PC-3 (cell line): ENCODE measurements around the gene HNRNPA2B1. TPM values are rescaled to one million over a fixed set of nuclear protein-coding genes. Genes with fewer than 3 reads are reported as not detected.
A peak's percentile ranks its signal among the peaks of the same experiment; 100 is the strongest.
"Not testable (repeated sequence)": the region's sequence is repeated elsewhere in the genome, so short reads cannot be mapped to it uniquely, and the experiment has no call there.

ENCODE experiments used
- ATAC-seq: fragments of 200-7000 bp; cut with Tn5 transposase; 2 replicates; pipeline ENCODE4 v1.9.1; 2020; ENCODE audit warnings: mild to moderate bottlenecking, moderate library complexity
- BruUV-seq: library from RNA; stranded (reverse); fragments of 400-500 nt; replicated peaks from 2 replicates; lab custom pipeline; 2021; lab: Mats Ljungman, UMichigan
- CTCF ChIA-PET: fragments of 300-600 bp; sonication (Branson Sonifier 250); formaldehyde crosslinking; loops from one replicate; lab custom pipeline; 2022; ENCODE audit warnings: antibody characterized with exemption; lab: Charles Lee
- POLR2A ChIA-PET: fragments of 300-600 bp; sonication (Branson Sonifier 250); formaldehyde crosslinking; loops from one replicate; lab custom pipeline; 2022; ENCODE audit warnings: antibody characterized with exemption; ENCODE audit not compliant: unreplicated experiment; lab: Charles Lee
- DNase-seq: peaks from one replicate; pipeline ENCODE4 v3.0.0-alpha.2; 2015
- H2AFZ ChIP-seq: fragments of 300-600 bp; sonication (generic); 2 replicates; pipeline ENCODE4 v1.6.0; 2016; ENCODE audit warnings: antibody characterized with exemption, low read length
- H3F3A ChIP-seq: fragments of 300-600 bp; sonication (generic); one replicate; pipeline ENCODE4 v1.6.0; 2017; ENCODE audit warnings: antibody characterized with exemption, low read length, control low read depth, mild to moderate bottlenecking; ENCODE audit not compliant: unreplicated experiment
- H3K27ac ChIP-seq: fragments of 300-600 bp; sonication (generic); 2 replicates; pipeline ENCODE4 v1.5.1; 2016; ENCODE audit warnings: mild to moderate bottlenecking, low read length
- H3K27me3 ChIP-seq: fragments of 300-600 bp; sonication (generic); 2 replicates; pipeline ENCODE4 v1.6.1; 2016; ENCODE audit warnings: low read length, mixed read lengths
- H3K36me3 ChIP-seq: fragments of 300-600 bp; sonication (generic); 2 replicates; pipeline ENCODE4 v1.6.1; 2016; ENCODE audit warnings: low read depth, mixed run types, low read length, mixed read lengths
- H3K4me1 ChIP-seq: fragments of 300-600 bp; sonication (generic); 2 replicates; pipeline ENCODE4 v1.5.1; 2016; ENCODE audit warnings: low read length; ENCODE audit not compliant: insufficient read depth
- H3K4me2 ChIP-seq: fragments of 300-600 bp; sonication (generic); 2 replicates; pipeline ENCODE4 v1.6.0; 2016; ENCODE audit warnings: low read length
- H3K4me3 ChIP-seq: fragments of 300-600 bp; sonication (generic); 2 replicates; pipeline ENCODE4 v1.5.1; 2016; ENCODE audit warnings: mild to moderate bottlenecking, low read length, mixed read lengths
- H3K79me2 ChIP-seq: fragments of 300-600 bp; sonication (generic); 2 replicates; pipeline ENCODE4 v1.6.1; 2017; ENCODE audit warnings: low read length, mixed read lengths
- H3K9ac ChIP-seq: fragments of 300-600 bp; sonication (generic); 2 replicates; pipeline ENCODE4 v1.6.0; 2016; ENCODE audit warnings: mild to moderate bottlenecking, low read length
- H3K9me2 ChIP-seq: fragments of 300-600 bp; sonication (generic); replicated peaks from 2 replicates; pipeline ENCODE4 v1.6.1; 2016; ENCODE audit warnings: mixed run types, low read length, mixed read lengths
- H3K9me3 ChIP-seq: fragments of 300-600 bp; sonication (generic); 2 replicates; pipeline ENCODE4 v1.6.1; 2016; ENCODE audit warnings: low read length, mixed read lengths
- H4K20me1 ChIP-seq: fragments of 300-600 bp; sonication (generic); 2 replicates; pipeline ENCODE4 v1.6.1; 2016; ENCODE audit warnings: low read length, mixed read lengths
- CTCF ChIP-seq: fragments of 300-600 bp; sonication (generic); conservative IDR thresholded peaks from 2 replicates; pipeline ENCODE4 v1.5.1; 2017; ENCODE audit warnings: antibody characterized with exemption, low read depth, mild to moderate bottlenecking, low read length
- EZH2 ChIP-seq: fragments of 300-600 bp; sonication (generic); IDR thresholded peaks from one replicate; pipeline ENCODE4 v1.6.1; 2017; ENCODE audit warnings: antibody characterized with exemption, mild to moderate bottlenecking, low read length; ENCODE audit not compliant: unreplicated experiment
- EZH2phosphoT487 ChIP-seq: fragments of 300-600 bp; sonication (generic); IDR thresholded peaks from 2 replicates; pipeline ENCODE4 v1.6.1; 2018; ENCODE audit warnings: mild to moderate bottlenecking, antibody characterized with exemption, low read length, borderline replicate concordance
- intact Hi-C: fragments of 100-400 bp; cut with micrococcal nuclease; formaldehyde crosslinking; loops from 2 replicates; pipeline ENCODE4 v1.9.0; 2023
- total RNA-seq: library from RNA; depleted of rRNA; stranded (reverse); fragments of >200 nt; gene quantifications from 2 replicates; pipeline ENCODE4 v1.2.3, GENCODE V29; 2014

HNRNPA2B1 gene
- total RNA-seq, 1 experiment from 2014 or later: 304 TPM

- no TSS peak for BruUV-seq
- no peaks in the 10 kb centered on the region for H3K27me3 ChIP-seq
- ATAC-seq: no peak
- H3K4me2 ChIP-seq: peak overlapping the region; percentile 70
- peaks cover 5% of the 10 kb centered on the region for H3F3A ChIP-seq
- H3K79me2 ChIP-seq: peaks cover 39% of the 10 kb centered on the region
- H3K9me3 ChIP-seq: no peaks in the 10 kb centered on the region
- intact Hi-C loops: no loop called here
- H3K4me3 ChIP-seq: peak overlapping the region; percentile 43; the same call in 1 of the 2 replicates
- no peak for DNase-seq
- no peak overlapping the region for H3K27ac ChIP-seq
- no peak overlapping the region for H3K9ac ChIP-seq
- ChIA-PET POLR2A (interaction anchor here (0.6 to 0.7 kb wide), 2 partner anchors 54 to 57 kb away, joined by 3 to 4 read pairs; no protein-coding TSS in a partner anchor), CTCF (interaction anchor here (0.7 kb wide), 1 partner anchor 15 kb away, joined by 3 read pairs; no protein-coding TSS in a partner anchor)
- H3K4me1 ChIP-seq: peaks cover 31% of the 10 kb centered on the region
- H2AFZ ChIP-seq: peak overlapping the region; percentile 90
- H3K9me2 ChIP-seq: no peaks in the 10 kb centered on the region
- no peaks in the 10 kb centered on the region for H4K20me1 ChIP-seq
- no peaks in the 10 kb centered on the region for H3K36me3 ChIP-seq
- TF ChIP-seq EZH2phosphoT487: no peak
- no peak for TF ChIP-seq EZH2
- TF ChIP-seq CTCF: no peak
These were observed 48.9 kb downstream of the HNRNPA2B1 start for GRCh38 chr7:26151650-26151952.

- Histone ChIP-seq H2AFZ (no peak overlapping the region), H3K4me3 (no peak overlapping the region), H3K79me2 (peaks cover 38% of the 10 kb centered on the region), H3K27me3 (no peaks in the 10 kb centered on the region), H3K9me3 (no peaks in the 10 kb centered on the region), H3F3A (peaks cover 3% of the 10 kb centered on the region), H3K4me2 (no peak overlapping the region), H3K27ac (no peak overlapping the region), H3K36me3 (no peaks in the 10 kb centered on the region), H3K9ac (no peak overlapping the region), H4K20me1 (no peaks in the 10 kb centered on the region), H3K9me2 (no peaks in the 10 kb centered on the region), H3K4me1 (peaks cover 29% of the 10 kb centered on the region)
- DNase-seq (no peak), ATAC-seq (no peak)
- ChIA-PET CTCF (no interaction called here), POLR2A (interaction anchor here (0.7 kb wide), 1 partner anchor 59 kb away, joined by 3 read pairs; no protein-coding TSS in a partner anchor)
- TF ChIP-seq EZH2phosphoT487 (no peak), CTCF (no peak)
- BruUV-seq: no TSS peak
- intact Hi-C loops: no loop called here
These were observed 49.5 kb downstream of the HNRNPA2B1 start for GRCh38 chr7:26151096-26151495.

GRCh38 chr7:26149391-26149977 is 51.1 kb downstream of the HNRNPA2B1 start:
- Histone ChIP-seq H3K9ac (no peak overlapping the region), H3K4me2 (no peak overlapping the region), H3F3A (no peaks in the 10 kb centered on the region), H2AFZ (no peak overlapping the region), H3K27me3 (no peaks in the 10 kb centered on the region), H3K4me3 (no peak overlapping the region), H3K4me1 (peaks cover 13% of the 10 kb centered on the region), H3K9me2 (no peaks in the 10 kb centered on the region), H3K79me2 (peaks cover 22% of the 10 kb centered on the region), H4K20me1 (no peaks in the 10 kb centered on the region), H3K36me3 (no peaks in the 10 kb centered on the region), H3K9me3 (no peaks in the 10 kb centered on the region), H3K27ac (no peak overlapping the region)
- DNase-seq (no peak), ATAC-seq (no peak)
- TF ChIP-seq CTCF (no peak), EZH2 (no peak), EZH2phosphoT487 (no peak)
- ChIA-PET CTCF (no interaction called here), POLR2A (no interaction called here)
- BruUV-seq: no TSS peak
- intact Hi-C loops: no loop called here

GRCh38 chr7:26148307-26148700 is 52.2 kb downstream of the HNRNPA2B1 start:
- H3K4me1 ChIP-seq: peaks cover 12% of the 10 kb centered on the region

More at GRCh38 chr7:26148307-26148700, 52.2 kb downstream of the HNRNPA2B1 start:
- BruUV-seq, H3K36me3 ChIP-seq, H3K9me3 ChIP-seq, DNase-seq, POLR2A ChIA-PET, H3F3A ChIP-seq, intact Hi-C loops, H3K4me2 ChIP-seq, H3K27me3 ChIP-seq, H3K9ac ChIP-seq, H2AFZ ChIP-seq, ATAC-seq, H3K9me2 ChIP-seq, H4K20me1 ChIP-seq, H3K27ac ChIP-seq, CTCF ChIA-PET, H3K4me3 ChIP-seq: not testable (repeated sequence)
- peaks cover 10% of the 10 kb centered on the region for H3K79me2 ChIP-seq
